ENCODE measurements around the gene ATAD3B. TPM values are rescaled to one million over a fixed set of nuclear protein-coding genes. Genes with fewer than 3 reads are reported as not detected.

Gene ATAD3B
- total and polyA plus RNA-seq, 2 of the 13 experiments (the other 11 are each of a cell fraction or from before 2014, with no cell fraction given), result 9.6 to 31.1 TPM

- TF ChIP-seq FUBP1 (CRISPR knock-in tag; IDR thresholded peaks at IDR 0.05; ENCODE audit: borderline replicate concordance) (no peak), SOX5 (CRISPR knock-in tag; IDR thresholded peaks at IDR 0.05; ENCODE audit: borderline replicate concordance) (0 out of 2 replicates have a peak, but pooled peaks have one; percentile 7), ZNF431 (CRISPR knock-in tag; IDR thresholded peaks at IDR 0.05; ENCODE audit: borderline replicate concordance, low read depth) (no peak), EZH2 (conservative IDR thresholded peaks at IDR 0.05; ENCODE audit: low read depth, low read length) (no peak), ARNT2 (CRISPR knock-in tag; IDR thresholded peaks at IDR 0.05; ENCODE audit: low read depth) (no peak), CBX5 (CRISPR knock-in tag; IDR thresholded peaks at IDR 0.05; ENCODE audit: borderline replicate concordance) (no peak; the same call in 1 of the 2 replicates), ATF1 (CRISPR knock-in tag; IDR thresholded peaks at IDR 0.05) (no peak), ZBTB43 (CRISPR knock-in tag; conservative IDR thresholded peaks at IDR 0.05) (no peak), ZBTB37 (CRISPR knock-in tag; IDR thresholded peaks at IDR 0.05) (no peak), ZSCAN29 (CRISPR knock-in tag; conservative IDR thresholded peaks at IDR 0.05) (no peak), ZNF18 (CRISPR knock-in tag; IDR thresholded peaks at IDR 0.05; ENCODE audit: insufficient replicate concordance) (no peak), ZNF20 (CRISPR knock-in tag; IDR thresholded peaks at IDR 0.05) (no peak), ZNF543 (CRISPR knock-in tag; IDR thresholded peaks at IDR 0.05) (no peak), ZNF414 (CRISPR knock-in tag; IDR thresholded peaks at IDR 0.05) (no peak), IKZF5 (CRISPR knock-in tag; IDR thresholded peaks at IDR 0.05) (peak; percentile 71; the same call in 1 of the 2 replicates), MTA3 (CRISPR knock-in tag; IDR thresholded peaks at IDR 0.05) (no peak), ZBTB26 (CRISPR knock-in tag; IDR thresholded peaks at IDR 0.05; ENCODE audit: borderline replicate concordance) (no peak), PAWR (CRISPR knock-in tag; IDR thresholded peaks at IDR 0.05; ENCODE audit: borderline replicate concordance) (no peak), FOSL2 (CRISPR knock-in tag; IDR thresholded peaks at IDR 0.05) (peak; percentile 50; the same call in 1 of the 2 replicates), AKAP8 (CRISPR knock-in tag; IDR thresholded peaks at IDR 0.05) (peak; percentile 23; the same call in 1 of the 2 replicates)
Measured at GRCh38 chr1:1462318-1462966, 9.1 kb upstream of the ATAD3B start (continued).
